HepG2 (cell line): Measurements from ENCODE around the gene VDAC1.

ENCODE experiments used
- CBX2 ChIP-seq, 2 experiments: fragments of 200-600 bp in 1 of 2; sonication (generic); formaldehyde crosslinking in 1 of 2; IDR thresholded peaks; 2 replicates each; pipeline versions ENCODE4 v1.7.0 to v1.8.1; 2018 to 2022; ENCODE audit warnings: low read depth in 2 of 2, low read length in 1 of 2, mild to moderate bottlenecking in 1 of 2, missing genetic modification reagents in 1 of 2
- CTCF ChIP-seq: sonication (generic); formaldehyde crosslinking; IDR thresholded peaks from 2 replicates; pipeline ENCODE4 v1.5.0; 2020; ENCODE audit warnings: mild to moderate bottlenecking, missing genetic modification reagents, moderate library complexity
- DPF2 ChIP-seq: sonication (generic); formaldehyde crosslinking; IDR thresholded peaks from 2 replicates; pipeline ENCODE4 v1.4.0; 2020; ENCODE audit warnings: mild to moderate bottlenecking, low read depth, missing genetic modification reagents, borderline replicate concordance
- FOSL1 ChIP-seq: sonication (generic); formaldehyde crosslinking; IDR thresholded peaks from 2 replicates; pipeline ENCODE4 v1.9.0; 2021; ENCODE audit warnings: missing genetic modification reagents, borderline replicate concordance
- MXD4 ChIP-seq: IDR thresholded peaks from 2 replicates; pipeline ENCODE4 v1.6.1; 2016; ENCODE audit warnings: mild to moderate bottlenecking, missing biosample characterization, missing genetic modification reagents
- MYC ChIP-seq: sonication (generic); formaldehyde crosslinking; IDR thresholded peaks from 2 replicates; pipeline ENCODE4 v1.9.0; 2021; ENCODE audit warnings: missing genetic modification reagents, borderline replicate concordance
- NFYB ChIP-seq: sonication (generic); formaldehyde crosslinking; IDR thresholded peaks from 2 replicates; pipeline ENCODE4 v1.4.0; 2020; ENCODE audit warnings: missing genetic modification reagents
- PAF1 ChIP-seq: IDR thresholded peaks from 2 replicates; pipeline ENCODE4 v1.6.1; 2016; ENCODE audit warnings: missing genetic modification reagents, missing compliant biosample characterization
- POLR2A ChIP-seq, 2 experiments: IDR thresholded peaks; 2 replicates each; pipeline ENCODE4 v1.6.1; 2011; ENCODE audit warnings: low read depth in 2 of 2, low read length in 2 of 2, mild to moderate bottlenecking in 1 of 2, moderate library complexity in 1 of 2; ENCODE audit not compliant: insufficient read depth in 1 of 2
- TBX2 ChIP-seq: sonication (generic); formaldehyde crosslinking; IDR thresholded peaks from 2 replicates; pipeline ENCODE4 v1.5.0; 2020; ENCODE audit warnings: missing genetic modification reagents, mild to moderate bottlenecking, borderline replicate concordance
- ZNF354B ChIP-seq: sonication (generic); formaldehyde crosslinking; IDR thresholded peaks from 2 replicates; pipeline ENCODE4 v1.8.0; 2022; ENCODE audit warnings: mild to moderate bottlenecking, missing genetic modification reagents
- ZNF619 ChIP-seq: sonication (generic); formaldehyde crosslinking; IDR thresholded peaks from 2 replicates; pipeline ENCODE4 v1.4.0; 2020; ENCODE audit warnings: mild to moderate bottlenecking, missing genetic modification reagents

GRCh38 chr5:134029156-134029555 lies 24.4 kb upstream of the VDAC1 start:
- TF ChIP-seq TBX2 (CRISPR knock-in tag) (no peak), FOSL1 (CRISPR knock-in tag) (no peak), POLR2A (IDR thresholded peaks at IDR 0.05; ENCODE audit: insufficient read depth in 1 of 2, low read depth in 2 of 2, low read length in 2 of 2) (no peak), CBX2 (IDR thresholded peaks at IDR 0.05; ENCODE audit: low read depth, low read length) (no peak), CBX2 (CRISPR knock-in tag; IDR thresholded peaks at IDR 0.05; ENCODE audit: low read depth) (no peak), ZNF354B (CRISPR knock-in tag) (no peak), PAF1 (no peak), MXD4 (CRISPR knock-in tag) (no peak), ZNF619 (CRISPR knock-in tag) (no peak), NFYB (CRISPR knock-in tag) (no peak), CTCF (CRISPR knock-in tag) (no peak), DPF2 (no peak), MYC (CRISPR knock-in tag) (no peak)
